Activated T-cell treated with anti-CD3 and anti-CD28 coated beads for 48 hours (primary cell): ENCODE data around the gene FHOD1.
A peak's percentile ranks its signal among the peaks of the same experiment; 100 is the strongest.

ENCODE experiments used
- DNase-seq: peaks from one replicate; pipeline ENCODE4 v3.0.0-alpha.2; 2020; ENCODE audit warnings: low read depth

FHOD1 gene

DNA sequence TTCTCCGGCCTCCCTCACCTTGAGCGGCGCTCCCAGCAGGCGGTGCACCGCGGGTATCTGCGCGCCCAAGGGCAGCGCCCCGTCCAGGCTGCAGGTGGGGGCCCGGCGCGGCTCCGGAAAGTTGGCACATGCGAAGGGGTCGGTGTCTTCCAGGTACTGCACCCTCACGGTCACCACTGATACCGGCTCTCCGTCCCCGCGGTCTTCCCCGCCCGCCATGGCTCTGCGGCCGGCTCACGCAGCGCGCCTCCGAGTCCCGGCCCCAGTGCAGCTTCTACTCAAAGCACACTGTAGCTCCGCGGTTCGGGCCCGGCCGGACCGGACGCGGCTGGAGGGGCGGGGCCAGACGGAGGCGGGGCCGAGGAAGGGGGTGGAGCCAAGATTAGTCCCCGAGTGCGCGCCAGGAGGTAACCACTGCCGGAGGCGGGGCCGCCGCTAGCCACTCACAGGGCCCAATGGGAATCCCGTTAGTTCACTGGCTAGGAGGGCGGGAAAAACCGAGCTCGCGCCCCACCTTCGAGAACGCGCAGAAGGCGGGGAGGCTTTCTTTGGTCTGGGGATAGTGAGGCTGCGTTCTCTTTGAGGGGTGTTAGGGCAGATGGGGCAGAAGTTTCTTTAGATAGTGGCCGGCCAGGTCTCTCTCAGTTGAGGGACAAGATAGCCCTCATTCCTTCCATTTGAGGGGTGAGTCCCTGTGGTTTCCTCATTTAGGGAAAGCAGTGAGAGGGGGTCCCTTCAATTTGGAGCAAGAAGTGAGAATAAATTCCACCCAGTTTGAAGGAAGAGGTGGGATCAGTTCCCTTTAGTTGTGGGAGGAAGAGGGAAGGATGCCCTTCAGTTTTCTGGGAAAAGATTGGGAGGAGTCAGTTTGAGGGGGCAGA, at the start of gene FHOD1:
Gene FHOD1, minus strand, starts transcription at position 290 of the 881 bp plus-strand sequence. Its CDS starts 71 bp downstream, at position 219.
- DNase-seq = peak; percentile 99

DNA sequence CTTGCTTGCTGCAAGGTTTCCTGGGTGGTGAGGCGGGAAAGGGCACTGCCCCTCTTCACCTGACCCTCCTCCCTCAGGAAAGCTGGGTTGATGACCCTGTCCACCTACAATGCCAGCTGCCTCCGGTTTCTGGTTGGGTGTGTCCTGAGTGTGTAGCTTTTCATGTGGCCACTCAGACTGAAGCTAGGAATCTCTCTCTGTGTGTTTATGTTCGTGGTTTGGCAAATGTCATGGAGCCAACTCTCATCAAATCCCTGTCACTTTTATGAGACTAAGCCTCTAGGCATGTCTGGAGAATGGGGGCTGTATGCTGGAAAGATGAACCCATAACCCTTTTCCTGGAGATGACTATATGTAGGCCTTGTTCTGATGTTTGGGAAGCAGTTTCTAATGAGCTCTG, 49.1 kb upstream of the FHOD1 start:
- no peak for DNase-seq

DNA sequence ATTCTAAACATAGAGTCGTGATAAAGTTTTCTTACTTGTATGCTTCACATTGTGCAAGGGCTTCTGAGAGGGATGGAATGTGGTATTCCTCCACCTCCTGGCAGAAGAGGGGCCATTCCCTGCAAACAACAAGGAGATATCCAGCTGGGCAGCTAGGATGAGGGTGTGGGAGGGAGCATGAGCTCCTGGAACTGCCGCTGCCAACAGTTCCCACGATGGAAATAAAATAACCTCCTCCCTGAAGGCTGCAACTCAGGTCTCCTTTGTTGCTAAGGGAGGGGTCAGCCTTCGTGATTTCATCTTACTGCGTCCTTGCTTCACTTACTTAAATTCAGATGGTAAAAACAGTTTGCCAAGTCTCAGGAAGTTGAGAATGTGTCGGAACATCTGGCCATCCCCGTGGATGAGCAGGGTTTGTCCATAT, 47.7 kb upstream of the FHOD1 start:
- no peak for DNase-seq

DNA sequence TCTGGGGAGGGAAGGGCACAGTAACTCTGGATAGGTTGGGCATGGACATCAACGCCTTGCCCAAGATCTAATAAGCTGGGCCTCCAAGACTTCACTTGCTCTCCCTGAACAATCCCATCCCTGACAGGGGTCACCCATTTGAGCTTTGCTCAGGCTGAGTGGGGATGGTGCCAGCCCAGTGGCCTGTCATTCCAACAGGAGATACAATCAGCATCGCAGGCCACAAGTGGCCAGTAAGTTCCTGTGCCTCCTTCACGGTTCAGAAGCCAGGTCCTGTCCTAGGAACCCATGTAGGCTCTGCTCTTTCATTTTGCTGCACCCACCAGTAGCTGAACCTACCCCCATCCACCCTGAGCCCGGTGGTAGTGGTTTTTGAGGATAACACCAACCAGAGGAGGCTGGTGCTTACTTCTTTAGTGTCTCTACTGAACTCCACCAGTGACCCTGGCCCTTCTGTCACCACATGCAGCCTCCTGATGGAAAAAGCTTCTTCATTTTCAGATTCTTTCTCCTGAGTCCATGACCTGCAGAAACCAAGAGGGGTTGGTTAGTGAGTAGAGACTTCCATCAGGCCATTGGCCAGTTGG, 47.0 kb upstream of the FHOD1 start:
- no peak for DNase-seq

DNA sequence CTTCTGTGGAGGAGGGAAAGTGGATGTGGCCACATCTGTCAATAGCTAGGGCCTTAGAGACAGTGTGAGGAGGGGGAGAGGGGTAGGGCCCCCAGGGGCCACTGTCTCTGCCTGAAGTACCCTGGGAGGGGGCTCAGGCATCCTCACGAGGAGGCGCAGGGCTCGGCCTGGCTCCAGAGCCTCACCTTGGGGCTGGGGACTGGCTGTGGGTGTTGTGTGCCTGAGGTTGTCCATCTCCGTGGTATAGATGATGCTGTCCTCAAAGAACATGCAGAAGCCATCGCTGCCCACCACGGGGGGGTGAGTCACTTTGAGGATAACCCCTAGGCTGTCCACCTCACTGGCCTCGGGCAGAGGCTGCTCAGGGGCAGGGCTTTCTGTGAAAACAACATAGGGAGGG, 44.2 kb upstream of the FHOD1 start:
- DNase-seq = no peak

DNA sequence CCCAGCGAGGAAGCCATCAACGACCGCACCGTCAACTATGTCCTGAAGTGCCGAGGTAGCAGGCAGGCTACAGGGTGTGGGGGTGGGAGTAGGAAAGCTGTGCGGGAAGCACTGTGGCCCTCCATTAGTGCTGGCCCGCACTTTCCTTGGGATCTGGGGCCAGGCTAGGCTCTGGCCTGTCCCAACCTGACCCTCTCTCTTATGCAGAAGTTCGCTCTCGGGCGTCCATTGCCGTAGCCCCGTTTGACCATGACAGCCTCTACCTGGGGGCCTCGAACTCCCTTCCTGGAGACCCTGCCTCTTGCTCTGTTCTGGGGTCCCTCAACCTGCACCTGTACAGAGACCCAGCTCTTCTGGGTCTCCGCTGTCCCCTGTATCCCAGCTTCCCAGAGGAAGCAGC, 40.7 kb upstream of the FHOD1 start:
- no peak for DNase-seq

DNA sequence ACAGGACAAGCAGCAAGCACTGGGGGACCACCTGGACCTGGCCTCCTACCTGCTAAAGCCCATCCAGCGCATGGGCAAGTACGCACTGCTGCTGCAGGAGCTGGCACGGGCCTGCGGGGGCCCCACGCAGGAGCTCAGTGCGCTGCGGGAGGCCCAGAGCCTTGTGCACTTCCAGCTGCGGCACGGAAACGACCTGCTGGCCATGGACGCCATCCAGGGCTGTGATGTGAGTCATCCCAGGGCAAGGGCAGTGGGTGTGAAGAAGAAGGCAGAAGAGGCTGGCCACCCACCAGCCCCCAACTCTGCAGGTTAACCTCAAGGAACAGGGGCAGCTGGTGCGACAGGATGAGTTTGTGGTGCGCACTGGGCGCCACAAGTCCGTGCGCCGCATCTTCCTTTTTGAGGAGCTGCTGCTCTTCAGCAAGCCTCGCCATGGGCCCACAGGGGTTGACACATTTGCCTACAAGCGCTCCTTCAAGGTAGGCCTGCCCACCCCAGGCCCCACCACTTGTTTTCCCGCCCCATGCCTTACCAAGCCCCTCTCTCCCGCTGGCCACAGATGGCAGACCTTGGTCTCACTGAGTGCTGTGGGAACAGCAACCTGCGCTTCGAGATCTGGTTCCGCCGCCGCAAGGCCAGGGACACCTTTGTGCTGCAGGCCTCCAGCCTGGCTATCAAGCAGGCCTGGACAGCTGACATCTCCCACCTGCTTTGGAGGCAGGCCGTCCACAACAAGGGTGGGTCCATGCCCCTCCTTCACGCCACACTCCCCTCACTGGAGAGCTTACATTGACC, 39.4 kb upstream of the FHOD1 start:
- DNase-seq = no peak

DNA sequence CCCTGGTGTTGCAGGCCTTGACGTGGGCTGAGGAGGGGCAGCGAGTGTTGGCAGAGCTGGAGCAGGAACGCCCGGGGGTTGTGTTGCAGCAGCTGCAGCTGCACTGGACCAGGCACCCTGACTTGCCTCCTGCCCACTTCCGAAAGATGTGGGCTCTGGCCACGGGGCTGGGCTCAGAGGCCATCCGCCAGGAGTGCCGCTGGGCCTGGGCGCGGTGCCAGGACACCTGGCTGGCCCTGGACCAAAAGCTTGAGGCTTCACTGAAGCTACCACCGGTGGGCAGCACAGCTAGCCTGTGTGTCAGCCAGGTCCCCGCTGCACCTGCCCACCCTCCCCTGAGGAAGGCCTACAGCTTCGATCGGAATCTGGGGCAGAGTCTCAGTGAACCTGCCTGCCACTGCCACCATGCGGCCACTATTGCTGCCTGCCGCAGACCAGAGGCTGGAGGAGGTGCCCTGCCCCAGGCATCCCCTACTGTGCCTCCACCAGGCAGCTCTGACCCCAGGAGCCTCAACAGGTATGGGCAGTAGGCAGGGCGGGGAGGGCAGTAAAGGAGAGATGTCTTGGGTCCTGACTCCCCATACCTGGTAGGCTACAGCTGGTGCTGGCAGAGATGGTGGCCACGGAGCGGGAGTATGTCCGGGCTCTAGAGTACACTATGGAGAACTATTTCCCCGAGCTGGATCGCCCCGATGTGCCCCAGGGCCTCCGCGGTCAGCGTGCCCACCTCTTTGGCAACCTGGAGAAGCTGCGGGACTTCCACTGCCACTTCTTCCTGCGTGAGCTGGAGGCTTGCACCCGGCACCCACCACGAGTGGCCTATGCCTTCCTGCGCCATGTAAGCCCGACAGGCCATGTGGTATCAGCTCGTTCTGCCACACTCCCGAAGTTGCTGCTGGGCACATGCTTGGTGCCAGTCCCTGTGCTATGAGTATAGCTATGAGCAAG, 37.7 kb upstream of the FHOD1 start:
- no peak for DNase-seq

DNA sequence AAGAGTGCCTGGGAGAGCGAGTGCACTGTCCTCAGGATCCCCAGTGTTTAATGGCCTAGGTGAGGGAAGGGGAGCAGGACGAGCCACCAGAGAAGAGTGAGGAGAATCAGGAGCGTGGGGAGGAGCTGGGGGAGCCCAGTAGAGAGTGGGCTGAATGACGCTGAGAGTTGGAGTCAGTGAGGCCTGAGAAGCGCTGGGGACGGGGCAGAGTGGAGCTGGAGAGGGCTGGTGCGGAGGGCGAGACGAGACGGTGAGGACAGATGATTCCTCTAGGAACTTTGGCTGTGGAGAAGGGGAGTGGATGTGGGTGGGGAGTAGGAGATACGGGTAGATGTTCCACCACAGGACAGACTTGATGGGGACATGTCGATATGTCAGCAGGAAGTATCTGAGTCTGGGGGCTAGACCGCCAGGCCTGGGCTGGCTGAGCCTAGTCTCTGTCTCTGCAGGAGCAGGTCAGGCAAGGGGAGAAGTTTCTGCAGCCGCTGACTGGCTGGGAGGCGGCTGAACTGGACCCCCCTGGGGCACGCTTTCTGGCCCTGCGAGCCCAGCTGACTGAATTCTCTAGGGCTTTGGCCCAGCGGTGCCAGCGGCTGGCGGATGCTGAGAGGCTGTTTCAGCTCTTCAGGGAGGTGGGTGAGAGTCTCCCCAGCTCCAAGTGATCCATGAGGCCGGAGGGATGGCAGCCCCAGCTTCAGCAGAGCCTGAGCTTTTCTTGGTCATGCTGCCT, 36.7 kb upstream of the FHOD1 start:
- no peak for DNase-seq

DNA sequence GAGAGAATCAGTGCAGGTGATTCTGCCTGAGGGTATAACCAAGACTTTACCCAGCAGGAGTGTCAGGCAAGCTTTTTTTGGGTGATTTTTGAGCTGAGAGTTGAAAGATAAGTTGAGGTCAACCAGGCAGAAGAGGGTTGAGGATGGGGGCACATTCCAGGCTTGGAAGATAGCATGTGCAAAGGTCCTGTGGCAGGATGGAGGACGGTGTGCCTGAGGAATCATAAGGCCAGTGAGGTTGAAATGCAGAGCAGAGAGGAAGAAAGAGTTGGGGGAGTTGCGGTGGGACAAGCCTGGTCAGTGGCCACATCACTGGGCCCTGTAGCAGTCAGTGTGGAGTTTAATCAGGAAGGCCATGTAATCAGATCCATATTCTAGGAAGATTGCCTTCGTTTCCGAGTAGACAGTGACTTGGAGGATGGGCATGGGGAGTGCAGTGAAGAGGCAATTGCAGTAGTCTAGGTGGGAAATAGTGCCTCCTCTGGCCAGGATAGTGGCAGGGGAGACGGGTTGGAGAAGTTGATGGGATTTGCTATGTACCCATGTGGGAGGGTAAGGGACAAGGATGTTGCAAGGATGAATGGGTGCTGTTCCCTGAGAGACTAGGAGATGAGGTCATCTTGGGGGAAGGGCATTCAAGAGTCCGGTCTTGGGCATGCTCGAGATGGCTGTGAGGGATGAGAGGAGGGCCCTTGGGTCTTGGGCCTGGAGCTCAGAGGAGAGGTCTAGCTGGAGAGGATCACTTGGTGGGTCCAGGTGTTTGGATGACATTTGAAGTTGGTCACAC, 36.0 kb upstream of the FHOD1 start:
- no peak for DNase-seq

DNA sequence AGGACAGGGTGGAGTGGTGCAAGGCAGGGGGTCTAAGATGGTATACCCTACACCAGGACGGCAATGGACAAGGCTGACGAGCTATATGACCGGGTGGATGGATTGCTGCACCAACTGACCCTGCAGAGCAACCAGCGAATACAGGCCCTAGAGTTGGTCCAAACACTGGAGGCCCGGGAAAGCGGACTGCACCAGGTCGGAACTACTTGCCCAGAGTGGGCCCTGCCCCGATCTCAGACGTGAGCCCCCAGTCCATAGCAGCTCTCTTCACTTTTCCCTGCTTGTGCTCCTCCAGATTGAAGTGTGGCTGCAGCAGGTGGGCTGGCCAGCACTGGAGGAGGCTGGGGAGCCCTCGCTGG, 35.1 kb upstream of the FHOD1 start:
- no peak for DNase-seq

DNA sequence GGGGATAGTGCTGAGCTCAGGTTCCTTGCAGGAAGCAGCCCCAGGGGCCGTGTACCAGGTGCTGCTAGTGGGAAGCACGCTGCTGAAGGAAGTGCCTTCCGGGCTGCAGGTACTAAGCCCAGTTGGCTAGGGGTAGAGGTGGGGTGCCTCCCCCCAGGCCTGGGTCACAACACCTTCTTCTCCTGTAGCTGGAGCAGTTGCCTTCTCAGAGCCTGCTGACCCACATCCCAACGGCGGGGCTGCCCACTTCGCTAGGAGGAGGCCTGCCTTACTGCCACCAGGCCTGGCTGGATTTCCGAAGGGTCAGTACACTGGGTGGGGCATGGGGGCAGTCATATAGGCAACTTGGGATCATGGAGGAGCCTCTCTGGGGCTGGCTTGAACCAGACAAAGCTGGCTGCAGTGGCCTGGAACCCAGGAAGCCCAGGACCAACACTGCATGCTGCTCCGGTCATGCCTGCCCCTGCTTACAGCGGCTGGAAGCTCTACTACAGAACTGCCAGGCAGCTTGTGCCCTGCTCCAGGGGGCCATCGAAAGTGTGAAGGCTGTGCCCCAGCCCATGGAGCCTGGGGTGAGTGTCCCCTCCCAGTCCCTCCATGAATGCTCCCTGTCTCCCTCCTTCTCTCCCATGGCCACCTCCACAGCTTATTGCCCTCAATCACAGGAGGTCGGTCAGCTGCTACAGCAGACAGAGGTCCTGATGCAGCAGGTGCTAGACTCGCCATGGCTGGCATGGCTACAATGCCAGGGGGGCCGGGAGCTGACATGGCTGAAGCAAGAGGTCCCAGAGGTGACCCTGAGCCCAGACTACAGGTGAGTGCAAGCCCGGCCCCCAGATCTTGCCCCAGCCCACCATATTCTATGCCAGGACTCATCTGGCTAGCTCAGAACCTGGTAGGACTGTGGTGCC, 34.5 kb upstream of the FHOD1 start:
- no peak for DNase-seq

DNA sequence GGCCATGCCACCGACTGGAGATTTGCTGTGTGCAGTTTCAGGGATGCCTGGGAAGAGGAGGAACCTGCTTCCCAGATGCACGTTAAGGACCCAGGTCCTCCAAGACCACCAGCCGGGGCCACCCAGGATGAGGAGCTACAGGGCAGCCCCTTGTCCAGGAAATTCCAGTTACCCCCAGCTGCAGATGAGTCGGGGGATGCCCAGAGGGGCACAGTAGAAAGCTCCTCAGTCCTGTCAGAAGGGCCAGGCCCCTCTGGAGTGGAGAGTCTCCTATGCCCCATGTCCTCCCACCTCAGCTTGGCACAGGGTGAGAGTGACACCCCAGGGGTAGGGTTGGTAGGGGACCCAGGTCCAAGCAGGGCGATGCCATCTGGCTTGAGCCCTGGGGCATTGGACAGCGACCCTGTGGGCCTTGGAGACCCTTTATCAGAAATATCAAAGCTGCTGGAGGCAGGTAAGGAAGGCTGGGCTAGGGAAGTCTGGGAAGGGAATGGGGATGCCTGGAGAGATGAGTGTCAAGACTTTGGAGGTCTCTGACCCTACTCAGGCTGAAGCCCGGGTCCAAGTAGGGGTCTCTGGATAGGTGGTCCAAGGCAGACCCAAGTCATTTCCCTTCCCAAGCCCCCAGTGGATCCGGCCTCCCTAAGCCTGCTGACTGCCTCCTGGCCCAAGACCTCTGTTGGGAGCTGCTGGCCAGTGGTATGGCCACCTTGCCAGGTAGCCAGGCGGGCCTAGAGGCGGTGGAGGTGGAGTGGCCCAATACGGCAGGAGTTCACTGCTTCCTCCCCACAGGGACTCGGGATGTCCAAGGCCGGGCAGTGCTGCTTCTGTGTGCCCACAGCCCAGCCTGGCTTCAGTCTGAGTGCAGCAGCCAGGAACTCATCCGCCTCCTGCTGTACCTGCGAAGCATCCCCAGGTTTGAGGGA, 33.1 kb upstream of the FHOD1 start:
- DNase-seq = no peak

DNA sequence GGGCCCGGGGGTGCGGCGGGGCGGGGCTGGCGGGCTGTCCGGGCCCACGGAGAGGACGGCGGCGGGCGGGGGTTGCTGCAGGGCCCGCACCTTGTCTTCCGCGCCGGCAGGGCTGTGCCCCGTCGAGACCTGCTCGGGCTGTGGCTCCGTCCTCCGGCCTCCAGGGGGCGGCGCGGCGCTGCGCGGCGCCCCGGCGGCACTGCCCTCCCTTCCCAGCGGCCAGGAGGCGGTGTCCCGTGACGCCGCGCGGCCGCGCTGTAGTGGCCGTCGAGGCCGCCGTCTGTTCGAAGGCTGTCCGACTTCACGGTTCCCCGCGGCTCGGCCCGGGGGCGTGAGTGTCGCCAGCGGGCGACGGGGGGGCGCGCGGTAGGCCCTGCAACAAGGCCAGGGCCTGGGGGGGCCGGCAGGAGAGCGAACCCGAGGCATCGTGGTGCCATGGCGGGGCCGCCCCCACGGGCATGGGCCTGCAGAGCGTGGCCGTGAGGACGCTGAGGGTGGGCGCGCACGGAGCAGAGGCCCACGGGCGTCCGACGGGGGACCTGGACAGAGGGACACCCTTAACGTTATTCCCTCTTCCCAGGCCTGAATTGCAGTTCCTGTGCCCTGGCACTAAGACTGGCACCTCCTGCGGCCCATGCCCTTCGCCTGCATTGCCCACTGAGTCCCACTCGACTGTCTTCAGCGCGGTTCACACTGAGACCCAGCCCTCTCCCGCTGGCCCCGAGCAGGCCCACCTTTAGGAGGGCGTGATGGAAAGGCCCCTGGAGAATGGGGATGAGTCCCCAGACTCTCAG, 32.2 kb upstream of the FHOD1 start, which contains the start of gene PLEKHG4:
Gene PLEKHG4, plus strand, starts transcription at position 237 of the 794 bp plus-strand sequence. Its CDS starts 513 bp downstream, at position 750.
- peak; percentile 87 for DNase-seq

DNA sequence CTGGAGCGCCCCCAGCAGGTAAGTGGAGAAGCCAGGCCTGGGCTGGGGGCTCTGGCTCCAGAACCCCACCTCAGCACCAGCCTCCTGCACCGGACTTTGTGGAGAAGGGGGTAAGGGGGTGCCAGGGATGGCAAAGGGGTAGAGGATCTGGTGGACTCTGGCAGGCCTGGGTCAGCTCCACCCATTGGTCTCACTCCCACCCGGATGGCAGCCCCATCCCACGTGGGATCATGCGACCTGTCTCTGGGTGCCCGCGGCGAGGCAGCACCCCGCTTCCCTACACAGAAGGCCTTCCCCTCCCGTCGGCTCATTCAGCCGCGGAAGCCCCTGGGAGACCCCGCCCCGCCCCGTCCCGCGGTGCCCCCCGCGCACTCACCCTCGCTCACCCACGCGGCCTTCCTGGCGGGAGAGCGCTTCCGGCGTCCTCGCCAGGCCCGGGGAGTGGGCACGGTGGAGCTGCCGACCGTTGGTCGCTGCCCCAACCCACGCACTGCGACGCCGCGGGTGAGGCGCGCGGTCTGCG, 31.6 kb upstream of the FHOD1 start:
- no peak for DNase-seq

DNA sequence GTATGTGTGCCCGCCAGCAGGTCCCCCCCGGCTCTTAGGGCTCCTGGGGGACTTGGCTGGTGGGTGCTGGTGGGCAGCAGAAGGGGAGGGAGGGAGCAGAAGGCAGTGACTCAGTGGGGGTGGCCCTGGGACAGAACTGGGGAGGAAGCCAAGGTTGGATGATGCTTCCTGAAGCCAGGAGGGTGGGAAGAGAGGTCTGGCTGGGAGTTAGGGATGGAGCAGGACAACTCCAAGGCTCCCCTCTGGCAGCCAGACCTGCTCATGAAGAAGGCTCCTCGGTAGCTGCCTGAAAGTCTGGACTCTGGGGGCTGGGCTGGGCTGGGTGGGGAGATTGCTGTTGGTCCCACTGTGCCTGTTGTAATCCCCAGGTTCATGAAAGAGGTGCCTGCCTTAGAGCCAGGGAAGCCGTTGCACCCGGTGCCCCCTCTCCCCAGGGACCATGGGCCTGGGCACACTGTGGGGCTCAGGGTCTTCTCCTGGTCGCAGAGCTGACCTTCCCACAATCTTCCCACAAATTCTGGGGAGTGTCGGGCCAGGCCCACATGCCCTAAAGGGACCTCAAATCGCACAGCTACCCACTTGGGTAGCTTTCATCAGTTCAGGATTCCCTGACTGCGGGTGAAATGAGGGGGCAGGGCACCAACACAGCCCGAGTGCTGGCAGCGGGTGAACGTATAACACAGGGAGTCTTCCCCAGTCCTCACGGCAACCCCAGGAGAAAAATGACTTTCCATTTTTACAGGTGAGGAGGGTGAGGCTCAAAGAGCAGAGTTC, 30.9 kb upstream of the FHOD1 start:
- no peak for DNase-seq
